Kidney tubule cell (primary cell): ENCODE results near the gene ATP10D.
"Not testable (repeated sequence)": the region's sequence is repeated elsewhere in the genome, so short reads cannot be mapped to it uniquely, and the experiment has no call there.

Experiments
- DNase-seq: peaks from one replicate; pipeline ENCODE4 v3.0.0-alpha.2; 2018; ENCODE audit warnings: low spot score

Gene ATP10D

DNA sequence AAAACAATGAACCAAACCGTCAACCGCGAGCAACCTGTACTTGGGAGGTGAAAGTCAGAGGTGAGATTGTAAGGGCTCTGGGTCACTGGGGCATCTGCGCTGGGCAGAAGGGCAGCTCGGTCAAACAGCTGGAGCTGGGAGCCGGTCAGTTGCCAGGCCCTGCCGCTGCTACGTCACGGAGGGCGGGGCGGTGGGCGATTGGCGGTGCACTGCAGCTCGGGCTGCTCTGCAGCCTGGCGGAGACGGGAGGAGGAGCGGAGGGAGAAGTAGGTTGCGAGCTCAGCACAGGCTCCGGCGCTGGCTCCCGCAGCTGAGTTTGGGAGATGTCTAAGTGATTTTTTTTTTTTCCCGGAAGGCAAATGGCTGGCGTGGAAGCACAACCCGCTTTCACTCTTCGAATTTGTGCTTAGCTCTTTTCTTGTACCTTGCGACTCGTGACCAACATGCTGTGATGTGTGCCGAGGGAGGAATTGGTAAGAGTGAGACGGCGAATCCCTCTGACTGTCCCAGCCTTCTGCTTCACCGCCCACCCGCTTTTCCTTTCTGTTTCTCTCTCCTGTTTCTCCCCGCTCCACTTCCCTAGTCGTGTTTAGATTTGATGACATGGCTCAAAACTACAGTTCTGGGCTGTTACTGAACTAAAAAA, at the start of gene ATP10D:
TSS of gene ATP10D (plus strand) at position 229 of the 646 bp plus-strand sequence. CDS start 27,266 bp downstream, outside the sequence.
- peak; percentile 94 for DNase-seq

DNA sequence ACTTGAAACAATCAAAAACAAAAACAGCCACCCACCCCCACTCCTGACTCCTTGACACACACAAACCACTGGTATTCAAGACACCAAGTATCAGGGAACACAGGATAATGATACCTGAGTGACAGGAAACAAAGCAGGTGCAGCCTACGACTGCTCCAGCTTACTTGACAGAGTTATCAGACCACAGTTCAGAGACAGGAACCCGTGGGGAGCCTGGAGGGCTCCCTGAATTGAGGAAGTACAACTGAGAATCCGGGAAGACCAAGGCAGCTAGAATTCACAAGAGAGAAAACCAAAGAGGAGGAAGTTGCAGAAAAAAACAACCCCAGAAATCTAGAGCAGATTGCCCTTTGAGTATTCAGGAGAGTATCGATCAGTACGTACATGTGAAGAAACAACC, 42.1 kb upstream of the ATP10D start:
- DNase-seq, result no peak

DNA sequence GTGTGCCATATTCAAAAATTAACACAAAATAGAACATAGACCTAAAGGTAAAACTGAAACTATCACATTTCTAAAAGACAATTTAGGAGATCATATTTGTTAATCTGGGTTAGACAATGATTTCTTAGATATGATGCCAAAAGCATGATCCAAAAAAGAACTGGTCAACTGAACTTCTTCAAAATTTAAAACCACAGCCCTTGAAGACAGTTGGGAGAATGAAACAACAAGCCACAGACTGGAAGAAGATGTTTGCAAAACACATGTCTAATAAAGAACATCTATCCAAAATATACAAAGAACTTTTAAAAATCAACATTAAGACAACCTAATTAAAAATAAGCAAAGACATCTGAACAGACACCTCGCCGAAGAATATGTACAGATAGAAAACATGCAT, 41.0 kb upstream of the ATP10D start:
- DNase-seq, result no peak

DNA sequence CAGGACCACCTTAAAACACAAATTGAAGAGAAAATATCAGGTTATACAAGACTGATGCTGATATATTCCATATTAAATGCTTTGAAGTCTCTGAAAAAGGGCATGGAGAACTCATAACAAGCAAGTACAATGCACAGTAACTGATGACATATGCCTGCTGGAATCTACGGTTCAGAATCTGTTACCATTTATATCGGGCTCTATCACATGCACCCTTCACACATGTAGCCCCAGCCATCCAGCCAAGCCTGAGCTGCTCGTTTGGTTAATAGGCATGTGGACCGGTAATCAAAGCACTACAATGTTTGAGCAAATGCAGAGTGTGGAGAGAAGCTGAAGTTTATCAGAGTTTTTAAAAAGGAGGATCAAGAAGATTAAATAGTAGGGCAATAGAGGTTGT, 33.4 kb upstream of the ATP10D start:
- DNase-seq, result no peak

DNA sequence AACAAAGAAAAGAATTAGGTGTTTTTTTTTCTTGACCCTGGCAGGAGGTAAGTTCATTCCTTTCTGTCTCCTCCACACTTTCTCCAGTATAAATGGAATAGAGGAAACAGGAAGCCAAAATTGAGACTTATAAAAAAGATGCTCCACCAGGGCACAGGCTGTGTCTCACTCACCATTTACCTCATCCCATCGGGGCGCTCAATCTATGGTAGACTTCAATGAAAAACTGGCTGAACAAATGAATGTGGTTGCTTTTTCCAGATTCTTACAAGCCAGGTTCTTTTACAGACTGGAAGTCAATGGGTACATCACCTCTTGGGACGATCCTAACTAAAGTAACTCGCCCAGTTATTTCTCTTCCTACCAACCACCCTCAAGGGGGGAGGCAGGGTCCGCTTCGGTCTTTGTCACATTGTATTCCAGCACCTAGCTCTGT, 22.3 kb upstream of the ATP10D start:
- DNase-seq, result no peak

DNA sequence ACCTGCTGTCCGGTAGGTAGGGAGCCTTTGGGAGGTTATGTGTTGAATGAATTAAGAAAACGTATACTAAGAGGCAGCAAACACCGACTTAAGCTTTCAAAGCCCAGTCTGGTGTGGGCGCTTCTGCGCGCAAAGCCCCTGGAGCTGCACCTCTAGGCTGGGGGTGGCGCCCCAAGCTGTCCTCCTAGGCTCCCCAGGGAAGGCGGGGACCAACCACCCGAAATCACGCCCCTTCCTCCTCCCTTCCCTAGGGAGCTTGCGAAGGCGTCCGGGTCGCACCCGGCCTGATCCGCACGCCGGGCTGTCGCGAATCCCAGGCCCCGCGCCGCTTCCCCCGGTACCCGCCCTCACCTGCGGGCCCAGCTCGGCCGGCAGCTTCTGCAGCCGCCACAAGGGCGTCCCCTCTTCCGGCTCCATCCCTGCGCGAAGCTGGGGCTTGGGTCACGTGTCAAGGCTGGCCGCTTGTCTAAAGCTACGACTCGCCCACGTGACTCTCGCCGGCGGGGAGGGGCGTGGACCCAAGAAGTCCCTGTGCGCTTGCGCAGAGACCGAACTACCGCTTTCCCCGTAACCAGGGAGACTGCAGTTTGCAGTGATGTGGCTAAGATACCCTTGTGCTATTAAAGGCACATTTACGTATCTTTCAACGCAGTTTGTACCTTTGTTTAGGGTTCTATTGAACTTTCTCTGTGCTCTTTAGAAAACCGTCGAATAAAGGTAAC, 21.7 kb upstream of the ATP10D start, which contains the start of gene COMMD8:
TSS of gene COMMD8 (minus strand) at position 468 of the 722 bp plus-strand sequence. CDS start at position 417, 51 bp downstream.
- peak; percentile 98 for DNase-seq

DNA sequence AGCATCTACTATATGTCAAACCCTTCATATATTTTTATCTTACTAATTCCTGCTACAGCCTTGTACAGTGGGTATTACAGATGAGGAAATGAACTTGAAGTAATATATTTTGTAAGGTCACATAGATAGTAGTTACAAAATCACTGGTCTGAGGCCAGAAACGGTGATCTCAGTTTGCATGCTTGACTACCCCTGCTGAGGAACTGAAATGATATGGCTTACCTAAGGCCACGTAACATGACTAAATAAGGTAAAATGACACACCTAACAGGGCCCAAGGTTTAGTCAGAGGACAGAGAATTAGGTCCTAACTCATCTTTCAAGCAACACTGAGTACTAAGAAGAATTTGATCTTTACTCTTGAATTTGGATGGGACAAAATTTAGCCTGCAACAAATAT, 20.1 kb upstream of the ATP10D start:
- DNase-seq, result peak; percentile 92

DNA sequence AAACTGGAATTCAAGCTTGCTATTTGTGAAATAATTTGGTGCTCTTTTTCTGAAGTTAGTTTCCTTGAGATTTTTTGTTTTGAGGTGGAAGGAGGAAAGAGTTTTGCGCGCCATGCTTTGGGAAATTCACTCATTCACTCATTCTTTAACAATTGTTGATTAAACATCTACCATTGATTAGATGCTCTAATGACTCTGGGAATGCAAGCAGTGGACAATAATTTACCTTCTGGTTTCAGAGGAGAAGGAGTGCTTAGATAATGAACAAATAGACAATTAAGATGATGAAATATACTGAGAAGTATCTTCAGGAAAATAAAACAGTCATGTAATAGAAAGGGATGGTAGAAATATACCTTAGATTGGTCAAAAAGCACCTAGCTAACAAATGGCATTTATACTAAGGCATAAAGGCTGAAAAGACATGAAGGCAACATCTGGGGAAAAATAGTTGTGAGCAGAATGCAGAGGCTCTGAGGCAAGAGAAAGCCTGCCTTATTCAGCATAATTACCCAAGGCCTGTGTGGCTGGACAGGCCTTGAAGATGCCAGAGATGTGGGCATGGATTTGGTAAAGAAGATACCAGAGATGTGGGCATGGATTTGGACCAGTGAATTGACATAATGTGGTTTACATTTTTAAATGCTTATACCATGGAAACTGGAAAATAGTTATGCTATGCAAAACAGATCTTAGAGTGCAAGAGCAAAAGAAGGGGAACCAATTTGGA, 18.9 kb upstream of the ATP10D start:
- DNase-seq, result peak; percentile 77

DNA sequence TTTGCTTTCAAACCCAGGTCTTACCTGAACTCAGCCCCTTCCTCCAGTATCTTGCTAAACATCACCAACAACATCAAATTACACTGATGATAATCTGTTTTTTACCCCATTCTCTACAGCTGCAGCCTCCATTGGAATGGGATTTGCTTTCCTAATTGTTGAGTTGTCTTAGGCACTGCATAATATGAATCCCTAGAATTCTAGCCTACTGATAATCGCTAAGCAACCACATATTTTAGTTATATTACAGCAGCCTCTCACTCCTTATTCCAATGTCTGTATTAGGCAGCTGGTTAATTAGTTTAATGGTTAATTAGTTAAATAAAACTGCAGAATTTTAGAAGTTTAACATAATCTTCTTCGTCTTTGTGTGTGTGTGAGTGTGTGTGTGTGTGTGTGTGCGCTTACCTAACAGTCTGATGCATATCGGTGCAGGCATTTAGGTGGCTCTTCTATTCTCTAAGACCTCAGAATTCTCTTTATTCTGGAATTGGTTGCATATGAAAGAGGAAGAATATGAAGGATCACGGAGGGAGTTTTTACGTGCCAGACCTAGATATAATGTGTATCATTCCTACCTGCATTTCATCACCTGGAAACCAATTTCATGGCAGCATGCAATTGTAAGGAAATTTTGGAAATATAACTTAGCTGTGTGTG, 16.2 kb upstream of the ATP10D start:
- no peak for DNase-seq

DNA sequence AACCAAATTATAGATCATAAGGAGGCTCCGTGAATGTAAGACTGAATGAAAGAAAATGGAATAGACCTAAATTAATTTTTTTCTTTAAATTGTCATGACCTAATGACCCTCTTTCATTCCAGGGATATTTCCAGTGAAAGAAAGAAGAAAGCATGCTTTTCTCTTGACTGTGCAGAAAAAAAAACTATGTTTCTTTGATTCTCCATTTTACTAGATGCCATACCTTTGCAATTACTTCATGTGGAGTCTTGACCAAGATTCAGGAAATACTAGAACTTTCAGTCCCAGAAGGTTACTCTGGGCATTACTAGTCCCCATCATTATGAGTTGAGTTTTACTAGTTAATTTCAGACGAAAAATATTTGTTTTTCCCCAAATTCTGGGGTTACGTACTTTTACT, 15.1 kb upstream of the ATP10D start:
- peak; percentile 40 for DNase-seq

DNA sequence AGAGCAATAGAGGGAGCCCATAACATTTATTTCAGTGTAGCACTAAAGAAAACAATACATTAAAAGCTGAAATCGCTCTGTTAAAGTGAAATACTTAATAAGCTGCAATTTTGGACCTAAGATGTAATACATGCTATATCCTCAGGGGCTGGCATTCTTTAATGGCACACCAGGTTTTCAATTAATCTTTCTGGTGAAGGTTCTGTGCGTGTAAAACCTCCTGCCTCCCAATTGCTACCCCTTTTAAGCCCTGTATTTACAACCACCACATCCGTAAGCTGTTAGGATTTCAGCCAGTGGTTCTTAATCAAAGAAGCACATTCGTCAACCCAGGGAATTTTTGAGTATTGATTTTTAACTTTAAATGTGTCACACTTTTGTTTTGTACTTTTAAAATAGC, 14.0 kb upstream of the ATP10D start:
- no peak for DNase-seq

DNA sequence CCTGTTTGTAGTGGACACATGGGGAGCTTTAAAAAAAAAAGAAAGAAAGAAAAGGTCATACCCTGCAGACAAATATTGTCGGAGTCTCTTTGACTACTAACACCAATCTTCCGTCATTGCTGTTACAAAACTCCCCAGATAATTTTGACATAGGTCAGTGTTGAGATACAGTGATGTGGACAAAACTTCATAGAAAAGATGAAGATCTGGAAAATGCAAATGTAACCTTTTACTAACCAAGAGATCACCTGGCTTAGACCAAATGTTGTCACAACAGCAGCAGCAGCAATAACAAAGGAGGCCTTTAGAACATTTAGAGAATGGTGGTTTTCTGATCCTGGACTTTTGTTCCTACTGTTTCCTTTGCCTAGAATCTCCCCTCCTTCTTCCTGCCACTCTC, 13.5 kb upstream of the ATP10D start:
- no peak for DNase-seq

DNA sequence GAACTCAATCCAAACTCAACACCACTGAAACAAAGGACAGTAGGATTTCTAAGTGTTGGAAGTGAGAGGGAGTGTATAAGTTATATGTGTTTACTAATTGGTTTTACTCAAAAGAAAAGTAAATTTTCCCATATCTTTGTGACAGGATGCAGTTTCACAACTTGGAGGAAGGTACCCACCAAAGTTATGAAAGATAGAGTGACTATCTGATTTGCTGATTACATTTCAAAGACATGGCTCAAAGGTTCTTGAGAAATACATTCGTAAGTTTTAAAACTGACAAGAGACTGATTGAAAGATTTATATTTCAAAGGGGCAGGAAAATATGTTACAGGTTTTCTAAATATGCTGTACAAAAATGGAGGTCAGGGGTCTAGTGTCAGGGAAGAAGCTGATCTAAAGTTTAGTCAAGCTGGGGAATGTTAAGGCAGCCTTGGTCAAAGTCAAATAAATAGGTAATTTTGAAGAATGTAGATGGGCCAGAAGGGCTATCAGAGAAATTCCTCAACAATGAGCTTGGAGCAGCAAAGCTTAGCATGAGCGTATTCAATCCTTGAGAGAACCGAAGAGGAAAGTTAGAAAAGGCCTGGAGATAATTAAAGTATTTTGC, 11.8 kb upstream of the ATP10D start:
- no peak for DNase-seq

DNA sequence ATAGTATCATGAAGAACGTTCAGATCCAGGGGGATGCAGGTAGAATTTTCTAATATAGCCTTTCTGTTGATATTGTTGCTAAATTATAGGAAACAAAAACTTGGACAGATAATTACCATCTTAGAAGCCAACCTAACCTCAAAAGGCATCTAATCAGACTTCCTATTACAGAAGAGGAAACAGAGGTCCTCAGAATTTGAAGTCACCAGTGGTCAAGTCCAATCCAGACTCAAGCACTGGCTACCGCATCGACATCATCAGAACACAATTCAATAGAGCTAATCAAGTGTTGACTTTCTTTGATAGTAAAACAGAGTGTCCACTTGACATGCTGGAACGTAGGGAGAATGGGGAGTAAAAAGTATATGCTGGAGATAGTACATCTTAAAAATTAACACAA, 10.3 kb upstream of the ATP10D start:
- DNase-seq, result no peak

DNA sequence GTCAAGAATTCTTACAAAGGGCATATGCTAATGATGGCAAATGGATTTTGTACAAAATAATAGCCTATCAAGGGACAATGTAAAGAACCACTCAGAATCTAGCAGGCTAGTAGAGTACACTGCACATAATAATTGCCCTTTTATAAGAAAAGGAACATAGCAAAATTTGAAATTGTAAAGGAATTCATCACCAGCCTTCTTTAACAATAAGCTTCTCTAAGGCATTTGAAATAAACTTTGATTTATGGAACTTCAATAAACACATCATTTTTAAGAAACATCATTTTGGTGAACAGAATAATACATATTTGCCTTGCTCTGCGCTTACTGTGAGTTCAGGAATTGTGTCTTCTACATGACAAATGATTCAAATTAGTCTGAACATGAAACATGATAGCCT, 9.7 kb upstream of the ATP10D start:
- no peak for DNase-seq

DNA sequence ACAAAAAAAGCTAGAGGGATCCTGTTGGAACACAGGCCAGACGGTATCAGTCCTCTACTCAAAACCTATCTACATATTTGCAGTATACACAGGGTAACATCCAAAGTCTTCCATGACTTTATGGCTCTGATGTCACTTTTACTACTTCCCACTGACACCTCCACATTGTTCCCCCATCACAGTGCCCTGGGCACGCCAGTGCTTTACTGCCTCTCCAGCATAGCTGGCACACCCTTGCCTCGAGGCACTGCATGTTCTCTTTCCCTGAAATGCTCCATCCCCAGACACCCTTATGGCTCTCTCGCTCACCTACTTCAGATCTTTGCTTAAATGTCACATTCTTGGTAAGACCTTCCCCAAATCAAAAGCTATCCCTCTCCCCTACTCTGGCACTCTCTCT, 6.3 kb upstream of the ATP10D start:
- no peak for DNase-seq

DNA sequence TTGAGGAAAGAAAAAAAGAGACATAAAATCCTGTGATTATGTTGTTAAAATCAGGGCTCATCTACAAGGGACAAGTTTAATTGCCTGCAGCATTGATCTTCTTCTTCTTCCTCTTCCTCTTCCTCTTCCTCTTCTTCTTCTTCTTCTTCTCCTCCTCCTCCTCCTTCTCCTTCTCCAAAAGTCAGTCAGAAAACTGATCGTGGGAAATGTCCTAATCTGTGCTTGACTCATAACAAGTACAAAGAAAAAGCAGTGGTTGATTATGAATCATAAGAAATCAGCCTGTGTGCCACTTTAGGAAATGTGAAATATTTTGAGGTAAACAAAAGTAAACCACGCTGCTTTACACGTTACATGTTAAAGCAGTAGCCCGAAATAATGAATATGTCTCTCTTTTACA, 2.7 kb upstream of the ATP10D start:
- DNase-seq, result no peak

DNA sequence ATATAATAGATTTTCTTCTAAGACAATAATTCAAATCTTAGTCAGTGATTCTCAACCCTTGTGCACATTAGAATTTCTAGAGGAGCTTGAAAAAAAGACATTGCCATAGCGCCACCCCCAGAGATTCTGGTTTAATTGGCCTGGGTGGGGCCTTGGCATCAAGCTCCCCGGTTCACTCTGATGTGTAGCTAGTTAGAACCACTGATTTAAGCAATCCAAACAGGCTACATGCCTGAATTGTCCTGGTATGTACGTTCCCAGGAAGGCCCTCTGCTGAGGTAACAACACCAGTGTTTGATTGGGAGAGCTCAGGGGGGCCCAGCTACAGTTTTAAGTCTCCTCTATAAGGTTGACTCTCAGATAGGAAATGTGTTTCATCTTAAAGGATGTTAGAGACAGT, 1.3 kb upstream of the ATP10D start:
- peak; percentile 74 for DNase-seq

DNA sequence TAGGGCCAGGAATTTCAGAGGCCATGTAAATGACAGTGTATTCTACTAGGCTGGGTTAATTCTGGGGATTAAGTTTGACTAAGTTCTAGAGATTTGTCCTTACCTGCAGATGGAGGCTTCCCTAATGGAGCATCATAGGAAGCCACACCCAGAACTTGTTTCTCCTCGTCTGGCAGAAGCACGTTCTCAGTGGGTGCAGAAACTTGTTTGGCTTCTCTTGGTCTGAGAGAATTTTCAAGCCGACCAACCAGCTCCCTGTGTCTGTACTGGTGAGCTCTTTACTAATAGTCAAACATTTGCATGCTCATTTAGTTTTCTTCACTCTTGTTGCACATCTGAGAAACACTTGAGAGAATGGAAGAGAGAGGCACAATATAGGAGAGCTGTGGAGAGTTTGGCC, 907 bp upstream of the ATP10D start:
- DNase-seq, result no peak

DNA sequence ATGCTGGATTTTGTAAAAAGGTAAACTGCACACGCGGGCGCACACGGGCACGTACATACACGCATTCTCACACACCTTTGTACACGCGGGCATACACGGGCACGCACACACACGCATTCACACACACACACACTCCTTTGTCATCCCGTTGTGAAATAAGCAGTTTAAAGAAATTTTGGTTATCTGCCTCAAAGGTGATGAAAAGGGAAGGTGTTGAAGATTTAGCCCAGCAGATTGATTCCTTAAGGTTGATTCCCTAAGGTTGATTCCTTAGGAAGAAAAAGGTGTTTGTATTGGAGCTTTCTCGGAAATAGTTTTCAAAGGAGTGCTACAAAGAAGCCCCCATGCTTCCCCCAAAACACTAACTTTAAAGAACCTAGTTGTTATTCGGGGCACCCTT, 693 bp downstream of the ATP10D start:
- DNase-seq, result peak; percentile 14

DNA sequence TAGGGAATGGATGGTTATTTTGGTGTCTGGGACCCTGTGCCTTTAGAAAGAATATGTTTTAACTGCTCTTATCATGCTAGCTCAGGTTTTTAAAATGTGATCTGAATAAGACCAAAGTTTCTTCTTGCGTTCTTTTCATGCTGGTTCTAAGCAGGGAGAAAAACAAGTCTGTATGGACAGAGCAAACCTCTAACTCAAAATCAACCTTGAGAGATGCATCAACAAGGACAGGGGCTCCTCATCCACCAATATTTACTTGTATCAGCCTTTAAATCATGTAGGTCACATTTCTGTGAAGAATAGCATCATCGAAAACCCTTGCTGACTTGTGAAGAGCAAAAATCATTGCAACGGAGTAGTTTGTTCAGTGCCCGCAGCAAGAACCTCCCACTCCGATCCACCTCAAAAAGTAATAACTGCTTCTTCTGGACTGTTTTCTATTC, 1.2 kb downstream of the ATP10D start:
- DNase-seq, result peak; percentile 23

DNA sequence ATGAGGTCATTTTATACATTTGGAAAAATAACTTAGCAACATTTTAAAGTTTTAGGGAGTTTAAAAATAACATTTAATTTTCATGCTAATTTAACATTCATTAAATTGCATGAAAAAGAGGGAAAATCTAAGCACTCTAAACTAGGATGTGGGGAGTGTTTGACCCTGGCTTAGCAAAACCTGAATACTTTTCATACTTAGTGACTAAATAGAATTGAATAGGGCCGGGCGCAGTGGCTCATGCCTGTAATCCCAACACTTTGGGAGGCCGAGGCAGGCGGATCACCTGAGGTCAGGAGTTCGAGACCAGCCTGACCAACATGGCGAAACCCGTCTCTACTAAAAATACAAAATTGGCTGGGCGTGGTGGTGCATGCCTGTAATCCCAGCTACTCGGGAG, 1.7 kb downstream of the ATP10D start:
- DNase-seq, result not testable (repeated sequence)
